GM12892 (cell line): ENCODE data around the gene ZCCHC4.
A peak's percentile ranks its signal among the peaks of the same experiment; 100 is the strongest.

ENCODE experiments used
- DNase-seq: peaks from one replicate; pipeline ENCODE4 v3.0.0; 2011; ENCODE audit not compliant: insufficient read length
- FAIRE-seq: peaks from 2 replicates; lab custom pipeline; 2011; peaks lifted over from hg19 to GRCh38; lab: Jason Lieb, UNC
- POLR2A ChIP-seq: IDR thresholded peaks from 2 replicates; pipeline ENCODE4 v1.6.1; 2011; ENCODE audit warnings: low read depth, low read length, control low read depth
- POLR2AphosphoS5 ChIP-seq: IDR thresholded peaks from 2 replicates; pipeline ENCODE4 v1.6.1; 2011; ENCODE audit warnings: low read depth, low read length, control low read depth
- TAF1 ChIP-seq: IDR thresholded peaks from 2 replicates; pipeline ENCODE4 v1.6.1; 2011; ENCODE audit warnings: low read depth, mild to moderate bottlenecking, control low read depth, low read length, borderline replicate concordance

Gene ZCCHC4

GRCh38 chr4:25302626-25303025 is 9.9 kb upstream of the ZCCHC4 start:
- FAIRE-seq, result no peak
- TF ChIP-seq POLR2A (no peak), POLR2AphosphoS5 (no peak), TAF1 (no peak)

GRCh38 chr4:25303578-25303977 is 9.0 kb upstream of the ZCCHC4 start:
- FAIRE-seq, result no peak
- TF ChIP-seq POLR2A (no peak), POLR2AphosphoS5 (no peak), TAF1 (no peak)

More at GRCh38 chr4:25302626-25303025, 9.9 kb upstream of the ZCCHC4 start:
- DNase-seq, result no peak

GRCh38 chr4:25306518-25307057 is 6.0 kb upstream of the ZCCHC4 start:
- no peak for FAIRE-seq
- no peak for DNase-seq
- TF ChIP-seq POLR2AphosphoS5 (no peak), TAF1 (no peak), POLR2A (no peak)

More at GRCh38 chr4:25303578-25303977, 9.0 kb upstream of the ZCCHC4 start:
- DNase-seq, result no peak

- DNase-seq, result no peak
- no peak for TF ChIP-seq POLR2AphosphoS5
- no peak for TF ChIP-seq POLR2A
- no peak for TF ChIP-seq TAF1
- no peak for FAIRE-seq
Observed at GRCh38 chr4:25307596-25307995, 5.0 kb upstream of the ZCCHC4 start.

GRCh38 chr4:25308306-25308705 is 4.3 kb upstream of the ZCCHC4 start:
- FAIRE-seq (no peak), DNase-seq (no peak)
- no peak for TF ChIP-seq POLR2A
- no peak for TF ChIP-seq POLR2AphosphoS5
- TF ChIP-seq TAF1, result no peak

GRCh38 chr4:25308761-25309160 is 3.8 kb upstream of the ZCCHC4 start:
- no peak for TF ChIP-seq POLR2AphosphoS5
- TF ChIP-seq TAF1, result no peak
- no peak for TF ChIP-seq POLR2A
- FAIRE-seq (no peak), DNase-seq (no peak)

- DNase-seq (no peak), FAIRE-seq (no peak)
- TF ChIP-seq POLR2A, result no peak
- TF ChIP-seq POLR2AphosphoS5, result no peak
- 0 out of 2 replicates have a peak, but pooled peaks have one; percentile 10 for TF ChIP-seq TAF1
Observed at GRCh38 chr4:25310066-25310802, 2.3 kb upstream of the ZCCHC4 start.

GRCh38 chr4:25310803-25311166 is 1.8 kb upstream of the ZCCHC4 start:
- TF ChIP-seq POLR2AphosphoS5 (no peak), POLR2A (no peak), TAF1 (no peak)
- FAIRE-seq (no peak), DNase-seq (no peak)

- FAIRE-seq, result no peak
- no peak for TF ChIP-seq TAF1
- no peak for TF ChIP-seq POLR2AphosphoS5
- no peak for TF ChIP-seq POLR2A
- no peak for DNase-seq
Observed at GRCh38 chr4:25313201-25313895, 774 bp downstream of the ZCCHC4 start.

- TF ChIP-seq TAF1, result no peak
- TF ChIP-seq POLR2A, result no peak
- TF ChIP-seq POLR2AphosphoS5, result no peak
- no peak for FAIRE-seq
- DNase-seq, result no peak
Observed at GRCh38 chr4:25320336-25320735, 7.8 kb downstream of the ZCCHC4 start.

GRCh38 chr4:25320773-25321172 is 8.2 kb downstream of the ZCCHC4 start:
- DNase-seq, result no peak
- no peak for FAIRE-seq
- TF ChIP-seq POLR2A (no peak), POLR2AphosphoS5 (no peak), TAF1 (no peak)
